ENCODE measurements around the gene NANOS3. TPM values are rescaled to one million over a fixed set of nuclear protein-coding genes. Genes with fewer than 3 reads are reported as not detected.

NANOS3 gene
- total and polyA plus RNA-seq, 9 of the 15 experiments (the other 6 are each of a cell fraction or from before 2014, with no cell fraction given): not detected

- in situ Hi-C loops (cut with MboI): loop anchor here (5.0 to 10.0 kb wide), 2 partner anchors 470 to 607 kb away; no protein-coding TSS in a partner anchor
- Histone ChIP-seq H3K27ac (ENCODE audit: extremely low read depth, low read depth, low read length) (no peak overlapping the region), H2AFZ (ENCODE audit: low read depth, low read length) (peak overlapping the region; percentile 11; the same call in 1 of the 2 replicates), H3K27me3 (ENCODE audit: control insufficient read depth in 2 of 2, insufficient read depth in 2 of 2, low read length in 2 of 2) (no peaks in the 10 kb centered on the region; a peak in 1 of 5 replicates), H3K36me3 (ENCODE audit: control insufficient read depth, insufficient read depth, low read length) (no peaks in the 10 kb centered on the region), H3K9ac (ENCODE audit: insufficient read depth in 1 of 2, low read depth in 2 of 2, low read length in 2 of 2) (peak overlapping the region in 1 of 2 experiments; percentile 68; a peak in 2 of 4 replicates), H3K4me2 (ENCODE audit: insufficient read depth, low read length) (no peak overlapping the region), H3K4me1 (replicated peaks in 1 of 2; ENCODE audit: control insufficient read depth in 2 of 2, insufficient read depth in 2 of 2, low read length in 2 of 2) (peaks cover 22 to 54% of the 10 kb centered on the region in 2 experiments), H4K20me1 (replicated peaks; ENCODE audit: control insufficient read depth, insufficient read depth, low read length) (no peaks in the 10 kb centered on the region), H3K9me1 (ENCODE audit: control insufficient read depth, insufficient read depth, low read length) (no peaks in the 10 kb centered on the region), H3K9me3 (replicated peaks; ENCODE audit: control insufficient read depth, insufficient read depth, low read depth, low read length) (no peaks in the 10 kb centered on the region), H3K79me2 (ENCODE audit: control insufficient read depth, insufficient read depth, low read length) (no peaks in the 10 kb centered on the region), H3K4me3 (no peak overlapping the region)
- intact Hi-C loops (cut with micrococcal nuclease): no loop called here
- no peak for ATAC-seq
- CTCF ChIA-PET (ENCODE audit: low intra/inter-chr PET ratio): no interaction called here
- POLR2A ChIA-PET: interaction anchor here (0.6 to 0.9 kb wide), 2 partner anchors 75 to 145 kb away, joined by 3 to 4 read pairs; partner anchors contain the start of gene DCAF15
- no peak for DNase-seq (ENCODE audit: extremely low read depth in 1 of 4, low spot score in 3 of 4)
- 53% methylated on average over 22 of the region's 27 CpGs for WGBS (ENCODE audit: insufficient coverage, low coverage, missing lambda C conversion rate)
- TF ChIP-seq NRF1 (conservative IDR thresholded peaks at IDR 0.05 in 1 of 2, IDR thresholded peaks at IDR 0.05 in 1 of 2) (no peak), CBFA2T2 (conservative IDR thresholded peaks at IDR 0.05) (no peak), CBX2 (IDR thresholded peaks at IDR 0.05; ENCODE audit: insufficient read depth, low read length, poor library complexity, severe bottlenecking) (no peak), ZNF239 (CRISPR knock-in tag; IDR thresholded peaks at IDR 0.05) (no peak)
- no TSS peak for BruUV-seq (replicated peaks)
- no peak for FAIRE-seq
Observed at GRCh38 chr19:13877303-13877702, 369 bp downstream of the NANOS3 start.
